HepG2 (cell line): ENCODE results near the gene SLAIN2. TPM values are rescaled to one million over a fixed set of nuclear protein-coding genes. Genes with fewer than 3 reads are reported as not detected.

Experiments
- ATAC-seq: fragments of 200-7000 bp; cut with Tn5 transposase; 3 replicates; pipeline ENCODE4 v1.9.1; 2020; ENCODE audit warnings: mild to moderate bottlenecking, moderate library complexity
- BruUV-seq: library from RNA; stranded (reverse); fragments of 400-500 nt; replicated peaks from 2 replicates; lab custom pipeline; 2021; lab: Mats Ljungman, UMichigan
- CTCF ChIA-PET: fragments of 300-600 bp; formaldehyde crosslinking; extraction: SDS; loops from one replicate; lab custom pipeline; 2021; ENCODE audit warnings: low total read pairs, inconsistent platforms, low intra/inter-chr PET ratio; lab: Yijun Ruan, JAX
- POLR2A ChIA-PET: fragments of 350-600 bp; sonication (Branson Sonifier 250); formaldehyde crosslinking; loops from one replicate; lab custom pipeline; 2020; ENCODE audit warnings: antibody characterized with exemption, inconsistent platforms; lab: Yijun Ruan, JAX
- DNase-seq: peaks from one replicate; pipeline ENCODE4 v3.0.0-alpha.2; 2015; ENCODE audit warnings: low spot score
- FAIRE-seq: peaks from 3 replicates; lab custom pipeline; 2011; peaks lifted over from hg19 to GRCh38; lab: Jason Lieb, UNC
- H2AFZ ChIP-seq: one replicate; pipeline ENCODE4 v1.6.1; 2011; ENCODE audit warnings: low read length, inconsistent platforms
- H3K27ac ChIP-seq: fragments of 300-600 bp; 3 replicates; pipeline ENCODE4 v1.8.0; 2011; ENCODE audit warnings: mixed run types, mild to moderate bottlenecking, mixed read lengths, low read length, inconsistent platforms; ENCODE audit not compliant: insufficient read depth; ENCODE audit errors: extremely low read length
- H3K27me3 ChIP-seq, 2 experiments: fragments of 200-600 bp in 1 of 2; 2 replicates in 1 of 2; 3 replicates in 1 of 2; pipeline versions ENCODE4 v1.6.0 to v1.8.0; 2011; ENCODE audit warnings: low read length in 2 of 2, mild to moderate bottlenecking in 2 of 2, moderate library complexity in 2 of 2, inconsistent platforms in 1 of 2; ENCODE audit not compliant: insufficient read depth in 2 of 2, control insufficient read depth in 1 of 2
- H3K36me3 ChIP-seq, 2 experiments: fragments of 200-600 bp in 1 of 2; replicated peaks in 1 of 2; 2 replicates in 1 of 2; 3 replicates in 1 of 2; pipeline versions ENCODE4 v1.5.1 to v1.8.0; 2011; ENCODE audit warnings: low read length in 2 of 2, inconsistent platforms in 1 of 2; ENCODE audit not compliant: insufficient read depth in 2 of 2, control insufficient read depth in 1 of 2
- H3K4me1 ChIP-seq: 2 replicates; pipeline ENCODE4 v1.5.1; 2012; ENCODE audit warnings: low read length, inconsistent platforms; ENCODE audit not compliant: insufficient read depth
- H3K4me2 ChIP-seq: 2 replicates; pipeline ENCODE4 v1.6.0; 2011; ENCODE audit warnings: low read depth, low read length, inconsistent platforms
- H3K4me3 ChIP-seq, 3 experiments: fragments of 200-600 bp in 1 of 3; sonication (generic), shearing (Covaris generic) in 1 of 3; replicated peaks in 1 of 3; 2 replicates each; pipeline ENCODE4 v1.5.1; 2011 to 2016; ENCODE audit warnings: low read length in 3 of 3, inconsistent platforms in 2 of 3, low read depth in 2 of 3, mild to moderate bottlenecking in 2 of 3, control low read depth in 1 of 3, mixed read lengths in 1 of 3; ENCODE audit not compliant: insufficient read depth in 1 of 3
- H3K79me2 ChIP-seq: one replicate; pipeline ENCODE4 v1.6.1; 2011; ENCODE audit warnings: low read length, inconsistent platforms; ENCODE audit not compliant: insufficient read depth
- H3K9ac ChIP-seq: 2 replicates; pipeline ENCODE4 v1.6.0; 2011; ENCODE audit warnings: mild to moderate bottlenecking, low read depth, low read length, inconsistent platforms; ENCODE audit not compliant: insufficient read depth
- H3K9me3 ChIP-seq: 2 replicates; pipeline ENCODE4 v1.5.1; 2012; ENCODE audit warnings: mild to moderate bottlenecking, low read length
- H4K20me1 ChIP-seq: 2 replicates; pipeline ENCODE4 v1.6.0; 2011; ENCODE audit warnings: inconsistent platforms, mild to moderate bottlenecking, low read length, moderate library complexity; ENCODE audit not compliant: insufficient read depth
- AKAP8 ChIP-seq: sonication (generic); formaldehyde crosslinking; IDR thresholded peaks from 2 replicates; pipeline ENCODE4 v1.5.1; 2020; ENCODE audit warnings: mild to moderate bottlenecking, missing genetic modification reagents
- CBX2 ChIP-seq, 2 experiments: fragments of 200-600 bp in 1 of 2; sonication (generic); formaldehyde crosslinking in 1 of 2; IDR thresholded peaks; 2 replicates each; pipeline versions ENCODE4 v1.7.0 to v1.8.1; 2018 to 2022; ENCODE audit warnings: low read depth in 2 of 2, low read length in 1 of 2, mild to moderate bottlenecking in 1 of 2, missing genetic modification reagents in 1 of 2
- DMTF1 ChIP-seq: sonication (generic); formaldehyde crosslinking; IDR thresholded peaks from 2 replicates; pipeline ENCODE4 v1.4.0; 2020; ENCODE audit warnings: mild to moderate bottlenecking, missing genetic modification reagents
- FOXA3 ChIP-seq: IDR thresholded peaks from 2 replicates; pipeline ENCODE4 v1.6.1; 2016; ENCODE audit warnings: missing genetic modification reagents, missing compliant biosample characterization
- KDM5A ChIP-seq: fragments of 200-600 bp; sonication (generic); IDR thresholded peaks from 2 replicates; pipeline ENCODE4 v1.7.0; 2018; ENCODE audit warnings: antibody characterized with exemption, mild to moderate bottlenecking, low read length, borderline replicate concordance
- NFIC ChIP-seq: IDR thresholded peaks from 2 replicates; pipeline ENCODE4 v1.6.1; 2012; ENCODE audit warnings: mild to moderate bottlenecking, low read length, inconsistent platforms
- NKX3-1 ChIP-seq: sonication (generic); formaldehyde crosslinking; IDR thresholded peaks from 2 replicates; pipeline ENCODE4 v1.5.0; 2020; ENCODE audit warnings: missing genetic modification reagents
- ZNF253 ChIP-seq: sonication (generic); formaldehyde crosslinking; IDR thresholded peaks from 2 replicates; pipeline ENCODE4 v1.8.0; 2022; ENCODE audit warnings: mild to moderate bottlenecking, missing genetic modification reagents, borderline replicate concordance
- ZNF383 ChIP-seq: sonication (generic); formaldehyde crosslinking; IDR thresholded peaks from 2 replicates; pipeline ENCODE4 v1.4.0; 2020; ENCODE audit warnings: missing genetic modification reagents, mild to moderate bottlenecking, borderline replicate concordance
- ZNF556 ChIP-seq: sonication (generic); formaldehyde crosslinking; IDR thresholded peaks from 2 replicates; pipeline ENCODE4 v1.4.0; 2020; ENCODE audit warnings: mild to moderate bottlenecking, missing genetic modification reagents, borderline replicate concordance
- ZNF782 ChIP-seq: sonication (generic); formaldehyde crosslinking; IDR thresholded peaks from 2 replicates; pipeline ENCODE4 v1.4.0; 2020; ENCODE audit warnings: missing genetic modification reagents, mild to moderate bottlenecking, borderline replicate concordance
- WGBS: methylation state at CpG from one replicate; pipeline ENCODE4 v1.1.6; 2017; ENCODE audit warnings: low lambda C conversion rate; 5-methylcytosine and 5-hydroxymethylcytosine counted together
- in situ Hi-C: cut with HindIII; loops from 2 replicates; pipeline ENCODE4 v1.10.0; 2017; ENCODE audit warnings: low pct_unique_long_range_greater_than_20kb; ENCODE audit not compliant: extremely low pct_ligation_motif_present
- intact Hi-C: fragments of 100-400 bp; cut with micrococcal nuclease; formaldehyde crosslinking; loops from one replicate; pipeline ENCODE4 v1.10.0; 2022; ENCODE audit not compliant: unreplicated experiment
- polyA plus RNA-seq, 8 experiments: library from polyadenylated mRNA; depleted of rRNA in 3 of 8; stranded (reverse) in 7 of 8; unstranded in 1 of 8; fragments of >200 nt; fragmentation: Illumina TruSeq in 4 of 8; extraction: Trizol in 4 of 8; gene quantifications; 2 replicates each; pipeline versions ENCODE4 v1.2.1 to v1.2.3, GENCODE V29; 2011 to 2016; ENCODE audit warnings: low read depth in 4 of 8, missing spikeins in 1 of 8, mixed read lengths in 1 of 8; ENCODE audit not compliant: insufficient read depth in 1 of 8
- total RNA-seq, 5 experiments: library from RNA; depleted of rRNA; stranded (reverse); fragments of >200 nt; fragmentation: Illumina TruSeq; extraction: Trizol; gene quantifications; 2 replicates each; pipeline ENCODE4 v1.2.3, GENCODE V29; 2016; ENCODE audit warnings: low read depth in 1 of 5

Gene SLAIN2
- total and polyA plus RNA-seq, 2 of the 13 experiments (the other 11 are each of a cell fraction or from before 2014, with no cell fraction given), result 20.7 to 22.5 TPM

GRCh38 chr4:48429709-48430474 lies 88.6 kb downstream of the SLAIN2 start (continued):
- TF ChIP-seq DMTF1 (no peak), NFIC (no peak), KDM5A (no peak), ZNF253 (no peak), ZNF556 (no peak), FOXA3 (CRISPR knock-in tag) (no peak)
- TF ChIP-seq, all 625 proteins: peak for 0

GRCh38 chr4:48431401-48431800 lies 90.1 kb downstream of the SLAIN2 start:
- Histone ChIP-seq H3K9ac (no peak overlapping the region), H3K27ac (no peak overlapping the region), H3K4me1 (no peaks in the 10 kb centered on the region), H3K9me3 (no peaks in the 10 kb centered on the region), H4K20me1 (no peaks in the 10 kb centered on the region), H3K79me2 (no peaks in the 10 kb centered on the region), H3K36me3 (no peaks in the 10 kb centered on the region), H2AFZ (no peak overlapping the region), H3K4me3 (no peak overlapping the region), H3K4me2 (no peak overlapping the region), H3K27me3 (no peaks in the 10 kb centered on the region)
- DNase-seq (no peak), ATAC-seq (no peak), FAIRE-seq (no peak)
- intact Hi-C loops, result no loop called here
- ChIA-PET POLR2A (no interaction called here), CTCF (no interaction called here)
- in situ Hi-C loops, result no loop called here
- no TSS peak for BruUV-seq
- WGBS, result 85% methylated on average over 2 of the region's 2 CpGs
- TF ChIP-seq ZNF383 (CRISPR knock-in tag) (no peak), CBX2 (IDR thresholded peaks at IDR 0.05; ENCODE audit: low read depth, low read length) (no peak), CBX2 (CRISPR knock-in tag; IDR thresholded peaks at IDR 0.05; ENCODE audit: low read depth) (no peak), NKX3-1 (CRISPR knock-in tag) (no peak), ZNF782 (no peak), AKAP8 (CRISPR knock-in tag) (no peak)
